ENCODE data around the gene MACROD2. TPM values are rescaled to one million over a fixed set of nuclear protein-coding genes. Genes with fewer than 3 reads are reported as not detected.

Gene MACROD2
- total RNA-seq, 1 experiment from 2014 or later: 1.4 TPM

- H3K4me1 ChIP-seq (ENCODE audit: insufficient read depth, low read length, poor library complexity, severe bottlenecking): no peaks in the 10 kb centered on the region
- TF ChIP-seq CTCF (conservative IDR thresholded peaks at IDR 0.05; ENCODE audit: low read depth, low read length) (no peak), EZH2 (IDR thresholded peaks at IDR 0.05; ENCODE audit: borderline replicate concordance, low read depth, low read length, poor library complexity, severe bottlenecking) (no peak)
- ChIA-PET POLR2A (ENCODE audit: low non-redundant PET) (no interaction called here), CTCF (no interaction called here)
- no peaks in the 10 kb centered on the region for H3K27me3 ChIP-seq (replicated peaks; ENCODE audit: insufficient read depth, low read depth, low read length, poor library complexity)
- no peak overlapping the region for H3K27ac ChIP-seq (ENCODE audit: low read depth, low read length, poor library complexity, severe bottlenecking)
- BruUV-seq (replicated peaks): no TSS peak
- intact Hi-C loops (cut with micrococcal nuclease; ENCODE audit: unreplicated experiment): loop anchor here (5.0 kb wide), 1 partner anchor 99 kb away; no protein-coding TSS in a partner anchor
- H3K4me3 ChIP-seq (ENCODE audit: low read depth, low read length, poor library complexity, severe bottlenecking): no peak overlapping the region
- no peak for DNase-seq (ENCODE audit: low spot score)
- H3K36me3 ChIP-seq (ENCODE audit: insufficient read depth, low read length, poor library complexity, severe bottlenecking): no peaks in the 10 kb centered on the region
- H3K9me3 ChIP-seq (ENCODE audit: low read depth, low read length, poor library complexity, severe bottlenecking): peaks cover 4% of the 10 kb centered on the region
Observed at GRCh38 chr20:14958626-14959025, 963.3 kb downstream of the MACROD2 start.

GRCh38 chr20:14959506-14960475 is 964.5 kb downstream of the MACROD2 start:
- POLR2A ChIA-PET (ENCODE audit: low non-redundant PET): no interaction called here

GRCh38 chr20:14960831-14961230 is 965.5 kb downstream of the MACROD2 start:
- ChIA-PET CTCF (no interaction called here), POLR2A (ENCODE audit: low non-redundant PET) (no interaction called here)
- no peak overlapping the region for H3K4me3 ChIP-seq (ENCODE audit: low read depth, low read length, poor library complexity, severe bottlenecking)
- TF ChIP-seq EZH2 (IDR thresholded peaks at IDR 0.05; ENCODE audit: borderline replicate concordance, low read depth, low read length, poor library complexity, severe bottlenecking) (no peak), CTCF (conservative IDR thresholded peaks at IDR 0.05; ENCODE audit: low read depth, low read length) (no peak)
- H3K36me3 ChIP-seq (ENCODE audit: insufficient read depth, low read length, poor library complexity, severe bottlenecking): no peaks in the 10 kb centered on the region
- peaks cover 4% of the 10 kb centered on the region for H3K9me3 ChIP-seq (ENCODE audit: low read depth, low read length, poor library complexity, severe bottlenecking)
- H3K4me1 ChIP-seq (ENCODE audit: insufficient read depth, low read length, poor library complexity, severe bottlenecking): no peaks in the 10 kb centered on the region
- intact Hi-C loops (cut with micrococcal nuclease; ENCODE audit: unreplicated experiment): no loop called here
- no peaks in the 10 kb centered on the region for H3K27me3 ChIP-seq (replicated peaks; ENCODE audit: insufficient read depth, low read depth, low read length, poor library complexity)
- no peak for DNase-seq (ENCODE audit: low spot score)
- no peak overlapping the region for H3K27ac ChIP-seq (ENCODE audit: low read depth, low read length, poor library complexity, severe bottlenecking)
- no TSS peak for BruUV-seq (replicated peaks)

More at GRCh38 chr20:14959506-14960475, 964.5 kb downstream of the MACROD2 start:
- TF ChIP-seq CTCF (conservative IDR thresholded peaks at IDR 0.05; ENCODE audit: low read depth, low read length) (no peak), EZH2 (IDR thresholded peaks at IDR 0.05; ENCODE audit: borderline replicate concordance, low read depth, low read length, poor library complexity, severe bottlenecking) (no peak)
- Histone ChIP-seq H3K27ac (ENCODE audit: low read depth, low read length, poor library complexity, severe bottlenecking) (no peak overlapping the region), H3K9me3 (ENCODE audit: low read depth, low read length, poor library complexity, severe bottlenecking) (peaks cover 4% of the 10 kb centered on the region), H3K4me1 (ENCODE audit: insufficient read depth, low read length, poor library complexity, severe bottlenecking) (no peaks in the 10 kb centered on the region), H3K4me3 (ENCODE audit: low read depth, low read length, poor library complexity, severe bottlenecking) (no peak overlapping the region), H3K36me3 (ENCODE audit: insufficient read depth, low read length, poor library complexity, severe bottlenecking) (no peaks in the 10 kb centered on the region), H3K27me3 (replicated peaks; ENCODE audit: insufficient read depth, low read depth, low read length, poor library complexity) (no peaks in the 10 kb centered on the region)
- no peak for DNase-seq (ENCODE audit: low spot score)
- BruUV-seq (replicated peaks): no TSS peak
- CTCF ChIA-PET: no interaction called here
- intact Hi-C loops (cut with micrococcal nuclease; ENCODE audit: unreplicated experiment): loop anchor here (5.0 kb wide), 1 partner anchor 98 kb away; no protein-coding TSS in a partner anchor
